CD14-positive monocyte (primary cell): ENCODE measurements around the gene MED13L. TPM values are rescaled to one million over a fixed set of nuclear protein-coding genes. Genes with fewer than 3 reads are reported as not detected.

Source experiments
- DNase-seq, 3 donors: peaks; one replicate each; pipeline ENCODE4 v3.0.0-alpha.2; 2011 to 2022
- H2AFZ ChIP-seq: 2 replicates; pipeline ENCODE4 v1.6.0; 2012; ENCODE audit warnings: mild to moderate bottlenecking, low read depth, low read length, inconsistent platforms; ENCODE audit not compliant: insufficient read depth, poor library complexity, severe bottlenecking
- H3K27ac ChIP-seq, 2 donors: 1 replicate in 1 of 2; 2 replicates in 1 of 2; pipeline ENCODE4 v1.5.1; 2012 to 2013; ENCODE audit warnings: low read length in 2 of 2, control low read depth in 1 of 2, inconsistent platforms in 1 of 2, low read depth in 1 of 2, mild to moderate bottlenecking in 1 of 2
- H3K27me3 ChIP-seq, 2 donors: one replicate each; pipeline versions ENCODE4 v1.6.0 to v1.6.1; 2011 to 2013; ENCODE audit warnings: low read length in 2 of 2; ENCODE audit not compliant: control insufficient read depth in 2 of 2, insufficient read depth in 2 of 2
- H3K36me3 ChIP-seq, 2 donors: replicated peaks in 1 of 2; 1 replicate in 1 of 2; 2 replicates in 1 of 2; pipeline versions ENCODE4 v1.5.1 to v1.6.1; 2012 to 2013; ENCODE audit warnings: low read length in 2 of 2, control low read depth in 1 of 2, inconsistent platforms in 1 of 2, mild to moderate bottlenecking in 1 of 2; ENCODE audit not compliant: insufficient read depth in 2 of 2, control insufficient read depth in 1 of 2
- H3K4me1 ChIP-seq, 2 donors: 1 replicate in 1 of 2; 2 replicates in 1 of 2; pipeline versions ENCODE4 v1.5.1 to v1.6.1; 2012 to 2013; ENCODE audit warnings: low read length in 2 of 2, control low read depth in 1 of 2, inconsistent platforms in 1 of 2, mild to moderate bottlenecking in 1 of 2, moderate library complexity in 1 of 2; ENCODE audit not compliant: insufficient read depth in 2 of 2, control insufficient read depth in 1 of 2
- H3K4me2 ChIP-seq: replicated peaks from 2 replicates; pipeline ENCODE3; 2012; ENCODE audit warnings: low read length, moderate library complexity, mild to moderate bottlenecking; ENCODE audit not compliant: poor library complexity, severe bottlenecking; ENCODE audit errors: extremely low read depth
- H3K4me3 ChIP-seq, 3 experiments: fragments of 200-600 bp in 1 of 3; sonication (generic) in 1 of 3; replicated peaks in 1 of 3; 1 replicate in 2 of 3; 2 replicates in 1 of 3; pipeline ENCODE4 v1.5.1; 2011 to 2013; ENCODE audit warnings: low read length in 3 of 3, mild to moderate bottlenecking in 3 of 3, control low read depth in 2 of 3, low read depth in 2 of 3, inconsistent platforms in 1 of 3, moderate library complexity in 1 of 3
- H3K79me2 ChIP-seq: 2 replicates; pipeline ENCODE4 v1.6.0; 2012; ENCODE audit warnings: mild to moderate bottlenecking, control low read depth, inconsistent platforms, low read length, moderate library complexity; ENCODE audit not compliant: insufficient read depth
- H3K9ac ChIP-seq: 2 replicates; pipeline ENCODE4 v1.6.0; 2017; ENCODE audit warnings: low read length, mild to moderate bottlenecking; ENCODE audit not compliant: insufficient read depth, poor library complexity, severe bottlenecking
- H3K9me3 ChIP-seq, 2 donors: replicated peaks in 1 of 2; 1 replicate in 1 of 2; 2 replicates in 1 of 2; pipeline versions ENCODE4 v1.5.1 to v1.6.1; 2012 to 2013; ENCODE audit warnings: low read length in 2 of 2, control low read depth in 1 of 2; ENCODE audit not compliant: control insufficient read depth in 1 of 2, insufficient read depth in 1 of 2
- H4K20me1 ChIP-seq: 2 replicates; pipeline ENCODE4 v1.6.0; 2012; ENCODE audit warnings: mild to moderate bottlenecking, low read length, control low read depth, moderate library complexity; ENCODE audit not compliant: insufficient read depth
- H3K27ac Mint-ChIP-seq, 7 donors: one replicate each; pipeline ENCODE4 v1.8.0; 2020; ENCODE audit warnings: mild to moderate bottlenecking in 7 of 7, mixed read lengths in 7 of 7, moderate library complexity in 6 of 7, inconsistent platforms in 2 of 7
- H3K27me3 Mint-ChIP-seq, 3 donors: one replicate each; pipeline ENCODE4 v1.8.0; 2021 to 2022; ENCODE audit warnings: low read depth in 3 of 3, mild to moderate bottlenecking in 3 of 3, mixed read lengths in 3 of 3, moderate library complexity in 3 of 3, inconsistent platforms in 1 of 3
- H3K36me3 Mint-ChIP-seq, 2 donors: one replicate each; pipeline ENCODE4 v1.8.0; 2020; ENCODE audit warnings: mixed read lengths in 2 of 2, inconsistent platforms in 1 of 2, mild to moderate bottlenecking in 1 of 2
- H3K4me1 Mint-ChIP-seq: one replicate; pipeline ENCODE4 v1.8.0; 2020; ENCODE audit warnings: mild to moderate bottlenecking, mixed read lengths
- H3K4me3 Mint-ChIP-seq, 2 donors: one replicate each; pipeline ENCODE4 v1.8.0; 2020; ENCODE audit warnings: mild to moderate bottlenecking in 2 of 2, mixed read lengths in 2 of 2, moderate library complexity in 1 of 2
- H3K9me3 Mint-ChIP-seq, 7 donors: one replicate each; pipeline ENCODE4 v1.8.0; 2020 to 2022; ENCODE audit warnings: mixed read lengths in 7 of 7, mild to moderate bottlenecking in 6 of 7, moderate library complexity in 6 of 7, inconsistent platforms in 2 of 7
- WGBS: methylation state at CpG from one replicate; pipeline ENCODE4 v1.1.5; 2013; ENCODE audit warnings: missing lambda C conversion rate; ENCODE audit not compliant: insufficient coverage; 5-methylcytosine and 5-hydroxymethylcytosine counted together
- intact Hi-C, 2 donors: fragments of 100-400 bp; cut with micrococcal nuclease; formaldehyde crosslinking; loops; one replicate each; pipeline versions ENCODE4 v1.15.0 to v1.15.1; 2023
- polyA plus RNA-seq, 3 donors: library from polyadenylated mRNA; depleted of rRNA in 1 of 3; unstranded in 2 of 3; stranded (reverse) in 1 of 3; fragments of 300-500 nt in 2 of 3; fragments of >200 nt in 1 of 3; fragmentation: Illumina TruSeq in 2 of 3; gene quantifications; 1 replicate in 2 of 3; 2 replicates in 1 of 3; pipeline ENCODE4 v1.2.3, GENCODE V29; 2012 to 2021
- TF ChIP-seq, protein P1 (sequence below): fragments of 200-600 bp; IDR thresholded peaks from one replicate; pipeline ENCODE4 v1.8.0; 2022; ENCODE audit warnings: antibody characterized with exemption, mild to moderate bottlenecking

The MED13L gene
- polyA plus RNA-seq, 3 donors = 4.4 to 42.0 (median 7.5) TPM

DNA sequence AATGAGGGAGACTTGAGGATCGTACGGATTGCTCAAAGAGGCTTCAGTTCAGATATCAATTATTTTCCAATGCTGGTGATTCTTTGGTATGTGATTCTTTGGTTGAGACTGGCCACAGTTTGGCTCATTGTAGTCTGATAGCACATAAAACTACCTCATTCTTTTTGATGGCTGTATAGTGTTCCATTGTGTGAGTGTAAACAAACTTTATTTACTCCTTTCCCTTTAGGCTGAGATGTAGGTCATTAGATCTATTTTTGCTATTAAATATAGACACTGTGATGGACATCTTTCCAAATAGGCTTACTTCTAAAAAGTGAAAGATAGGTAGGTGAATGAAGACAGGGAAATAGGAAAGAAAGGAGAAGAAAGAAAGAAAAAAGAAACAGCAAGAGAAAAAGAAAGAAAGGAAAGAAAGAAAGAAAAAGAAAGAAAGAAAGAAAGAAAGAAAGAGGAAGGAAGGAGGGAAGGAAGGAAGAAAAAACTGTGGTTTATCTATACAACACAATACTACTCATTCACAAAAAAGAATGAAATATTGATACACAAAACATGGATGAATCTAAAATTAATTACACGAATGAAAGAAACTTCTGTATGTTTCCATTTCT lies 19.8 kb upstream of the MED13L start:
- TF ChIP-seq, protein P1, sequence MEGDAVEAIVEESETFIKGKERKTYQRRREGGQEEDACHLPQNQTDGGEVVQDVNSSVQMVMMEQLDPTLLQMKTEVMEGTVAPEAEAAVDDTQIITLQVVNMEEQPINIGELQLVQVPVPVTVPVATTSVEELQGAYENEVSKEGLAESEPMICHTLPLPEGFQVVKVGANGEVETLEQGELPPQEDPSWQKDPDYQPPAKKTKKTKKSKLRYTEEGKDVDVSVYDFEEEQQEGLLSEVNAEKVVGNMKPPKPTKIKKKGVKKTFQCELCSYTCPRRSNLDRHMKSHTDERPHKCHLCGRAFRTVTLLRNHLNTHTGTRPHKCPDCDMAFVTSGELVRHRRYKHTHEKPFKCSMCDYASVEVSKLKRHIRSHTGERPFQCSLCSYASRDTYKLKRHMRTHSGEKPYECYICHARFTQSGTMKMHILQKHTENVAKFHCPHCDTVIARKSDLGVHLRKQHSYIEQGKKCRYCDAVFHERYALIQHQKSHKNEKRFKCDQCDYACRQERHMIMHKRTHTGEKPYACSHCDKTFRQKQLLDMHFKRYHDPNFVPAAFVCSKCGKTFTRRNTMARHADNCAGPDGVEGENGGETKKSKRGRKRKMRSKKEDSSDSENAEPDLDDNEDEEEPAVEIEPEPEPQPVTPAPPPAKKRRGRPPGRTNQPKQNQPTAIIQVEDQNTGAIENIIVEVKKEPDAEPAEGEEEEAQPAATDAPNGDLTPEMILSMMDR = no peak
- Mint-ChIP-seq H3K4me1 (peaks cover 38% of the 10 kb centered on the region), H3K36me3 (no peaks in the 10 kb centered on the region)

DNA sequence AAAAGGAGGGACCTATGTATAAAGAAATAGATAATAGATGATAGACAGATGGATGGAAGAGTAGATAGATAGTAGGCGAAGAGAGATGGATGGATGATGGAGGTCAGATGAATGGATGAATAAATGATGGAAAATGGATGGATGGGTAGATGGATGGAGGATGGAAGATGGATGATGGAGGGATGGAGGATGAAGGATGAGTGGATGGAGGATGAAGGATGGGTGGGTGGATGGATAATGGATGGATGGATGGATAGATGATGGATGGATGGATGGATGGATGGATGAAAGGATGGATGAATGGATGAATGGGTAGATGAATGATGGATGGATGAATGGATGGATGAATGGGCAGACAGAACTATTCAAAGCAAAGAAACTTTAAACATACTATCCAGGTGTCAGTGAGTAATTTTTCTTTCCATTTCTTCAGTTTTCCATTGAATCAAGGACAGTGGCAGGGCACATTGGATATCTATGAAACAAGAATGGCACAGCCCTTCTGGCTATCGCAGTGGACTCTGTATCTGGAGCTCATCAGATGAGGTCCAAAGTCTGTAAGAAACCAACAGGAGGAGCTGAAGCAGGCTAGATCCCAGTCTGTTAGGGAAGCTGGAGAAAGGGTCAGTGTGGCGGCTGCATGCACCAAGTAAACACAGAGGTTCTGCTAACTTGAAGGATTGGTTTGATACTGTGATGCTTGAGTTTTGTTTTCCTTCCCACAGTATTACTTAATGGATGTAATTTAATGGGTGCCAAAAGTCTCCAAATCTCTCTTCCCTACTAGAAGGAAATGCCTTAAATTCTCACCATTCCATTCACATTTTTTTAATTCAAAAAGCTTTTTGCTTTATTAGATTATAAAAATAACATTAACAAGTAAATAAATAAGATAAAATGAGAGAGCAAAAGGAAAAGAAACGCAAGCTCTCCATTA lies 18.1 kb upstream of the MED13L start:
- Histone ChIP-seq H4K20me1 (no peaks in the 10 kb centered on the region), H3K4me2 (no peak overlapping the region), H3K27me3 (no peaks in the 10 kb centered on the region), H3K4me3 (no peak overlapping the region), H3K36me3 (no peaks in the 10 kb centered on the region), H3K4me1 (peaks cover 16 to 21% of the 10 kb centered on the region in 2 donors), H3K9me3 (no peaks in the 10 kb centered on the region), H3K79me2 (no peaks in the 10 kb centered on the region), H3K27ac (no peak overlapping the region), H2AFZ (no peak overlapping the region), H3K9ac (no peak overlapping the region)
- no peak for DNase-seq
- Mint-ChIP-seq H3K9me3 (peaks cover 0 to 4% (median 0%) of the 10 kb centered on the region in 7 donors), H3K36me3 (no peaks in the 10 kb centered on the region), H3K4me1 (peaks cover 29% of the 10 kb centered on the region), H3K4me3 (no peak overlapping the region), H3K27ac (peak overlapping the region in 1 of 7 donors; percentile 7), H3K27me3 (peaks cover 0 to 4% (median 1%) of the 10 kb centered on the region in 3 donors)
- TF ChIP-seq, protein P1 = no peak
- 97% methylated on average over 2 of the region's 4 CpGs for WGBS
- intact Hi-C loops = no loop called here

More for the DNA sequence above, 19.8 kb upstream of the MED13L start:
- intact Hi-C loops = no loop called here
- no peak for DNase-seq
- peaks cover 0 to 4% (median 0%) of the 10 kb centered on the region in 7 donors for H3K9me3 Mint-ChIP-seq
- no peaks in the 10 kb centered on the region for H3K79me2 ChIP-seq
- no CpG with 5 or more reads among the region's 3 CpGs for WGBS
- no peak overlapping the region for H3K4me2 ChIP-seq
- H3K9ac ChIP-seq = no peak overlapping the region
- no peak overlapping the region for H2AFZ ChIP-seq
- no peaks in the 10 kb centered on the region for H4K20me1 ChIP-seq
- H3K36me3 ChIP-seq = no peaks in the 10 kb centered on the region
- peaks cover 0 to 4% (median 1%) of the 10 kb centered on the region in 3 donors for H3K27me3 Mint-ChIP-seq
- no peaks in the 10 kb centered on the region for H3K9me3 ChIP-seq
- H3K4me1 ChIP-seq = peaks cover 23 to 30% of the 10 kb centered on the region in 2 donors
- no peak overlapping the region for H3K4me3 ChIP-seq
- H3K27ac Mint-ChIP-seq = no peak overlapping the region
- no peak overlapping the region for H3K27ac ChIP-seq
- no peaks in the 10 kb centered on the region for H3K27me3 ChIP-seq
- no peak overlapping the region for H3K4me3 Mint-ChIP-seq
